Endometrial microvascular endothelial cells (primary cell): ENCODE measurements around the gene CBLL1. TPM values are rescaled to one million over a fixed set of nuclear protein-coding genes. Genes with fewer than 3 reads are reported as not detected.

Experiments
- in situ Hi-C: cut with HindIII; loops from 2 replicates; pipeline ENCODE4 v1.10.0; 2017; ENCODE audit warnings: low sequenced_read_pairs, low pct_unique_long_range_greater_than_20kb; ENCODE audit errors: inconsistent ontology term
- total RNA-seq: library from RNA; depleted of rRNA; stranded (reverse); fragments of >200 nt; gene quantifications from one replicate; pipeline ENCODE4 v1.2.3, GENCODE V29; 2015; ENCODE audit errors: inconsistent ontology term

CBLL1 gene
- total RNA-seq, 1 donor from 2014 or later = 20.3 TPM

DNA sequence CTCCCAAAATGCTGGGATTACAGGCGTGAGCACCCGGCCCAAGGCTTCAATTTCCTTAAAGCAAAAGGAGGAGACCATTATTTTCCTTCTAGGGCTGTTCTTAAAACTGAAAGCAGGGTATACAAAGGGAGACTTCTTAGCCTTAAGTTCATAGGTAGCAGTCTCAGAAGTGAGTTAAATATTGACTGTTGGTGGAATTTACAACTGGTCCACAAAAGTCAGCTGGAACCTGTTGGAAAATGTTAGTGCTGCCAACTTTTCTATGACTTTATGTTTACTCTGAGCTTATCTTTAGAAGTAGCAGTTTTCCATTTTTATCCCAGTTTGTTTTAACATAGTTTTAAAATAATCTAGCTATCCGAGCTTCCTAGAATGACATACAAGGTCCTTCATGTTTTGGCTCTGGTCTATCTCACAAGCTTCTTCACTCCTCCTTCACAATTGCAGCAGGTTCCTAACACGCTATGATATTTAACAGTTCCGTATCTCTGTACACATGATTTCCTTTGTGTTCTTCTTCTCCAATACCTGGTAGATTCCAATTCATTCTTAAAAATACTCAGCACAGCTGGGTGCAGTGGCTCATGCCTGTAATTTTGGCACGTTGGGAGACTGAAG is 55.8 kb downstream of the CBLL1 start:
- in situ Hi-C loops = no loop called here

DNA sequence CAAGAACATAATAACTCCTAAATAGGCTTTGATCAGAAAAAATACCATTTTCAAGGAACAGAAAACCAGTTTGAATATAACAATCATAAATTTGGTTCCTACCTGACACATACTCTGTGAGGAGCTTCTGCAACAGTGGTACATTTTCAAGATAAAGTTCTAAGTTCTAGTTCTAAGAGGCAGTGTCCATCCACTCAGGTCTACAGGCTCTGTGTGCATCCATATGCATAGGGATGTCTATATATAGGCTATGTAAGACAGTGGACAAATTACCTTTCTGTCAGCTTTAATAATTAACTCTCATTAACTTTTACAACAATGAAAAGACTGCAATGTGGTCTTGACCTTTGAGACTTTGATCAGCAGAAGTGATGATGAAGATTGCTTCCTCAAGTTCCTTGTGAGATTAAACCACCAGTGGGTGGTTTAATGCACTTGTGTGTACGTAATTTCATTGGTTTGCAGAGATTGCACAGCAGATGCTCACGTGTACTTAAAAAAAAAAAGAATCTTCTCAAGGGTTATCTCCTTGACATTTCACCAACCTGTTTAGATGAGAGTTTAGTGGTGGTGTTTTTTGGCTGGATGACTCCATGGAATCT is 59.2 kb downstream of the CBLL1 start, which contains the start of gene SLC26A3:
TSS of gene SLC26A3 (minus strand) at position 215 of the 602 bp plus-strand sequence. CDS start 8,714 bp downstream, outside the sequence.
- in situ Hi-C loops = no loop called here

DNA sequence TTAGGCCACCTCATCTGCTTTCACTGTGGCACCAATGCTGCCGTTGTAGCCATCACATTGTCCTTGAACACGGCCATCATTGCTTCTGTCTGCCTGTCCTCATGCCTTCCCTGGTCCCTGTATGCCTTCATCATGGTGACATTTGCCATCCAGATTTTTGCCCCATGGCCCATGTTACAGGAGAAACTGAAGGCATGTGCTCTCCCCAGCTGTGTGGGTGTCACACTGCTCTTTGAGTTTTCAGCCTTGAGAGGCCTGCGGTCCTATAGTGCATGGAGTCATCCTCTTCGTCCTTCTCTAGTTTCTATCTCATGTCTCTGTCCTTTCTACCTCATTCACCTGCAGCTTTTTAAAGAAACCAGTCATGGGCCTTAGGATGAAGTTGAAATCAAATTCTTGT is 65.2 kb downstream of the CBLL1 start:
- in situ Hi-C loops = no loop called here

DNA sequence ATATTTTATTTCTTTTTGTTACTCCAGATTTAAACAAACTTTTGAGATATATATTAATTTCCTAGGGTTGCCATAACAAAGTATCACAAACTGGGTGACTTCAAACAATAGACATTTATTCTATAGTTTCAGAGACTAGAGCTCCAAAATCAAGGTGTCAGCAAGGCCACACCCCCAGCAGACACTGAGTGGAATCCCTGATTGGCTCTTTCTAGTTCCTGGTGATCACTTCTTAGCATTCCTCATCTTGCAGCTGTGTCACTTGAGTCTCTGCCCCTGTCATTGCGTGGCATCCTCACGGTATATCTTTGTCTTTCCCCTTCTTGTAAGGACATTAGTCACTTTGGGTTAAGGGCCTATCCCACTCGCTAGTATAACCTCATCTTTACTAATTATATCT is 66.7 kb downstream of the CBLL1 start:
- in situ Hi-C loops = no loop called here

Other genes with a start within 250 kb of the CBLL1 start
- gene COG5, start 180.2 kb upstream of the CBLL1 start, total RNA-seq = 36.4 TPM
- 17.6 TPM for gene DUS4L, start 180.2 kb upstream of the CBLL1 start, total RNA-seq
- gene BCAP29, start 163.9 kb upstream of the CBLL1 start, total RNA-seq = 311 TPM
- 0.09 TPM for gene SLC26A4, start 83.3 kb upstream of the CBLL1 start, total RNA-seq
- gene SLC26A3, start 59.1 kb downstream of the CBLL1 start, total RNA-seq = not detected
- gene DLD, start 147.0 kb downstream of the CBLL1 start, total RNA-seq = 161 TPM